Loucy (cell line): ENCODE results near the gene PLA2G4F.

ENCODE experiments used
- H2AFZ ChIP-seq: fragments of 200-600 bp; sonication (generic); 2 replicates; pipeline ENCODE4 v1.6.0; 2016; ENCODE audit warnings: antibody characterized with exemption, mild to moderate bottlenecking, low read length, moderate library complexity
- H3F3A ChIP-seq: fragments of 200-600 bp; 2 replicates; pipeline ENCODE4 v1.6.0; 2016; ENCODE audit warnings: antibody characterized with exemption, low read depth, mild to moderate bottlenecking
- H3K27me3 ChIP-seq: fragments of 200-600 bp; sonication (generic); 2 replicates; pipeline ENCODE4 v1.6.1; 2014; ENCODE audit warnings: low read length, mild to moderate bottlenecking; ENCODE audit not compliant: insufficient read depth, poor library complexity, severe bottlenecking
- H3K36me3 ChIP-seq: fragments of 200-600 bp; sonication (generic); 2 replicates; pipeline ENCODE4 v1.6.1; 2016; ENCODE audit warnings: low read length; ENCODE audit not compliant: insufficient read depth
- H3K4me1 ChIP-seq: fragments of 200-600 bp; sonication (generic); 2 replicates; pipeline ENCODE4 v1.5.1; 2014; ENCODE audit warnings: low read length, mild to moderate bottlenecking; ENCODE audit not compliant: insufficient read depth, poor library complexity, severe bottlenecking
- H3K4me2 ChIP-seq: fragments of 200-600 bp; sonication (generic); 2 replicates; pipeline ENCODE4 v1.6.0; 2014; ENCODE audit warnings: antibody characterized with exemption, low read length, low read depth, mild to moderate bottlenecking; ENCODE audit not compliant: poor library complexity, severe bottlenecking
- H3K4me3 ChIP-seq: fragments of 200-600 bp; sonication (generic); 2 replicates; pipeline ENCODE4 v1.5.1; 2014; ENCODE audit warnings: low read length, mild to moderate bottlenecking, mixed read lengths; ENCODE audit not compliant: poor library complexity, severe bottlenecking
- H3K79me2 ChIP-seq: fragments of 200-600 bp; sonication (generic); 2 replicates; pipeline ENCODE4 v1.6.1; 2014; ENCODE audit warnings: low read length; ENCODE audit not compliant: insufficient read depth
- H3K9ac ChIP-seq: fragments of 200-600 bp; sonication (generic); 2 replicates; pipeline ENCODE4 v1.6.0; 2014; ENCODE audit warnings: mild to moderate bottlenecking, low read depth, low read length, moderate library complexity; ENCODE audit not compliant: poor library complexity, severe bottlenecking
- H3K9me2 ChIP-seq: fragments of 200-600 bp; sonication (generic); replicated peaks from 2 replicates; pipeline ENCODE4 v1.6.1; 2016; ENCODE audit warnings: low read depth, low read length, mixed read lengths
- H3K9me3 ChIP-seq: fragments of 200-600 bp; sonication (generic); 2 replicates; pipeline ENCODE4 v1.6.1; 2014; ENCODE audit warnings: mild to moderate bottlenecking, antibody characterized with exemption, low read length, low read depth; ENCODE audit not compliant: insufficient read depth
- H4K20me1 ChIP-seq: fragments of 200-600 bp; sonication (generic); 2 replicates; pipeline ENCODE4 v1.6.0; 2014; ENCODE audit warnings: antibody characterized with exemption, low read length, mild to moderate bottlenecking; ENCODE audit not compliant: insufficient read depth, poor library complexity, severe bottlenecking
- EZH2phosphoT487 ChIP-seq: fragments of 200-600 bp; IDR thresholded peaks from 2 replicates; pipeline ENCODE4 v1.6.1; 2018; ENCODE audit warnings: antibody characterized with exemption, mild to moderate bottlenecking, moderate library complexity, borderline replicate concordance
- TF ChIP-seq, protein P1 (sequence below): fragments of 200-600 bp; sonication (generic); conservative IDR thresholded peaks from 2 replicates; pipeline ENCODE4 v1.5.1; 2014; ENCODE audit warnings: mild to moderate bottlenecking, antibody characterized with exemption, low read length

PLA2G4F gene

DNA sequence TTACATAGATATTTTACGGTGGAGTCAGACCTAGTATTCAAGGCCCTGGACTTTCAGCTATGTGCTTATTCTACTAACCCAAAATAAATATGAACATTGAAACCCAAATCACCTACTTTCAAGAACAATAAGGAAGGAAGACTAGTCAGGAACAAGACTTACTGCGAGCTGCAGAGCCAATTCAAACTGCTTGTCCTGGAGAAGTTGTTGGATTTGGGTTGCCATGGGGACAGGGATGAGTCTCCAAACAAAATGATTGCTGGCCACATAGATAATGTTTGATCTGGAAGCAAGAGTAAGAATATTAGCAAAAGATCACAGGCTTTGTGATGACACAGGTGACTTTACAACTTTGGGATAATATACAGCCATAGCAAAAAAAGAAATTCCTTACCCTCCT lies 21.6 kb upstream of the PLA2G4F start:
- Histone ChIP-seq H3K9me3 (no peaks in the 10 kb centered on the region), H3K9me2 (no peaks in the 10 kb centered on the region), H3K27me3 (no peaks in the 10 kb centered on the region), H3K4me3 (no peak overlapping the region), H4K20me1 (no peaks in the 10 kb centered on the region), H3K36me3 (peaks cover 47% of the 10 kb centered on the region; the same call in 1 of the 2 replicates), H3F3A (no peaks in the 10 kb centered on the region), H3K4me2 (no peak overlapping the region), H2AFZ (no peak overlapping the region), H3K4me1 (no peaks in the 10 kb centered on the region), H3K9ac (no peak overlapping the region), H3K79me2 (no peaks in the 10 kb centered on the region)
- TF ChIP-seq EZH2phosphoT487, result no peak
- TF ChIP-seq, protein P1, sequence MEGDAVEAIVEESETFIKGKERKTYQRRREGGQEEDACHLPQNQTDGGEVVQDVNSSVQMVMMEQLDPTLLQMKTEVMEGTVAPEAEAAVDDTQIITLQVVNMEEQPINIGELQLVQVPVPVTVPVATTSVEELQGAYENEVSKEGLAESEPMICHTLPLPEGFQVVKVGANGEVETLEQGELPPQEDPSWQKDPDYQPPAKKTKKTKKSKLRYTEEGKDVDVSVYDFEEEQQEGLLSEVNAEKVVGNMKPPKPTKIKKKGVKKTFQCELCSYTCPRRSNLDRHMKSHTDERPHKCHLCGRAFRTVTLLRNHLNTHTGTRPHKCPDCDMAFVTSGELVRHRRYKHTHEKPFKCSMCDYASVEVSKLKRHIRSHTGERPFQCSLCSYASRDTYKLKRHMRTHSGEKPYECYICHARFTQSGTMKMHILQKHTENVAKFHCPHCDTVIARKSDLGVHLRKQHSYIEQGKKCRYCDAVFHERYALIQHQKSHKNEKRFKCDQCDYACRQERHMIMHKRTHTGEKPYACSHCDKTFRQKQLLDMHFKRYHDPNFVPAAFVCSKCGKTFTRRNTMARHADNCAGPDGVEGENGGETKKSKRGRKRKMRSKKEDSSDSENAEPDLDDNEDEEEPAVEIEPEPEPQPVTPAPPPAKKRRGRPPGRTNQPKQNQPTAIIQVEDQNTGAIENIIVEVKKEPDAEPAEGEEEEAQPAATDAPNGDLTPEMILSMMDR, result no peak

DNA sequence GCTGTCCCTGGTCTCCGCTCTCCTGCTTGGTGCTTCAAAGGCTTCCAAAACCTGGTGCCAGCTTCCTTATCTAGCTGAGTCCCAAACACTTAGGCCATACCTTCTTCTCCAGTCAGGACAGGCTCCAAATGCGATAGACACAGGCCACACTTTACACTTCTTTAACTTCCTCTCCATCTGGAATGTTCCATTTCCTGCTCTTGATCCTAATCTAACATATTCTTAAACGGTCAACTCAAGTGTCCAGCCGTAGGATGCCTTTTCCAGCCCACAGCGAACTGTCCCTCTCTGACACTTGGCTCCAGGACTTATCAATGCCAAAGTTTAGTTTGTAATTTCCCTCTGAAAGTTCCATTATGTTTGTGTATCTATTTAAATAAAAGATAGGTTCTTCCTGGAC lies 19.2 kb upstream of the PLA2G4F start:
- no peak for TF ChIP-seq EZH2phosphoT487
- TF ChIP-seq, protein P1, result no peak
- H3K9ac ChIP-seq, result no peak overlapping the region
- H2AFZ ChIP-seq, result no peak overlapping the region
- H3K4me3 ChIP-seq, result no peak overlapping the region
- no peaks in the 10 kb centered on the region for H3K9me2 ChIP-seq
- H3K27me3 ChIP-seq, result no peaks in the 10 kb centered on the region
- H3K9me3 ChIP-seq, result no peaks in the 10 kb centered on the region
- no peaks in the 10 kb centered on the region for H3K4me1 ChIP-seq
- no peak overlapping the region for H3K4me2 ChIP-seq
- no peaks in the 10 kb centered on the region for H3F3A ChIP-seq
- no peaks in the 10 kb centered on the region for H4K20me1 ChIP-seq
- peaks cover 62% of the 10 kb centered on the region; the same call in 1 of the 2 replicates for H3K36me3 ChIP-seq
- H3K79me2 ChIP-seq, result no peaks in the 10 kb centered on the region

GRCh38 chr15:42172475-42172874 lies 16.0 kb upstream of the PLA2G4F start:
- Histone ChIP-seq H3K4me1 (no peaks in the 10 kb centered on the region), H3K4me3 (no peak overlapping the region), H3K4me2 (no peak overlapping the region), H4K20me1 (no peaks in the 10 kb centered on the region), H3K9ac (no peak overlapping the region), H3F3A (no peaks in the 10 kb centered on the region), H3K9me2 (no peaks in the 10 kb centered on the region), H3K9me3 (no peaks in the 10 kb centered on the region), H3K27me3 (no peaks in the 10 kb centered on the region), H2AFZ (no peak overlapping the region), H3K36me3 (peaks cover 68% of the 10 kb centered on the region; the same call in 1 of the 2 replicates), H3K79me2 (no peaks in the 10 kb centered on the region)
- TF ChIP-seq, protein P1, result no peak
- no peak for TF ChIP-seq EZH2phosphoT487
